ENCODE measurements around the gene RPS6KB1.

The RPS6KB1 gene

DNA sequence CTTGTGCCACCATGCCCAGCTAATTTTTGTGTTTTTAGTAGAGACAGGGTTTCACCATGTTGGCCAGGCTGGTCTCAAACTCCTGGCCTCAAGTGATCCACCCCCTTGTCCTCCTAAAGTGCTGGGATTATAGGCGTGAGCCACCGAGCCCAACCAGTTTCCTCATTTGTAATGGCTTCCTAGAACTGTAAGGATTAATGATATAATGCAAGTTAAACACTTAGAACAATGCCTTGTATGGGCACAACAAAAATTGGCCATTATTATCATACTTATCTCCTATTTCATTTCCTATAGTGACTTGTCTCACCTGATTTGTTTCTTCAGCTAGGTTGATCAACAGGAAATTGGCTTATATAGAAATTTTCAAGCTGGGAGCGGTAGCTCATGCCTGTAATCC, 14.3 kb upstream of the RPS6KB1 start:
- H3K27ac ChIP-seq, result no peak overlapping the region

DNA sequence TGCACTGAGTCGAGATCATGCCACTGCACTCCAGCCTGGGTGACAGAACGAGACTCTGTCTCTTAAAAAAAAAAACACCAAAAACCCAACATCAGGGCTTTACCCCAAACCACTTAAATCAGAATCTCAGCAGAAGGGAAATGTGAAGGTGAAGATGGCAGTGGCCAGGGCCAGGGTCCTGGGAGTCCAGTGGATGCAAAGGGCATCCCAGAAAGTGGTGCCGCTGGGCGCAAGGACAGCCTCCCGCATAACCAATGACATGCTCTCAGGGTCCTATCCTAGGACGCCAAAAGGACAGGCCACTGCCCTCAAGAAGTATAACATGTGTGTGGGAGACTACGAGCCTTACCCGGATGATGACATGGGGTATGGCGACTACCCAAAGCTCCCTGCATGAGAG, 8.1 kb upstream of the RPS6KB1 start:
- peaks cover 6% of the 10 kb centered on the region for H3K79me2 ChIP-seq
- no peaks in the 10 kb centered on the region for H3K9me3 ChIP-seq (ENCODE audit: control insufficient read depth, low read length)
- H3K4me1 ChIP-seq, result no peaks in the 10 kb centered on the region
- no peak overlapping the region for H2AFZ ChIP-seq
- no peak overlapping the region for H3K27ac ChIP-seq
- H3K4me2 ChIP-seq (ENCODE audit: low read length), result no peak overlapping the region
- H3K4me3 ChIP-seq (ENCODE audit: low read depth, low read length), result no peak overlapping the region
- H3K9ac ChIP-seq, result no peak overlapping the region
- TF ChIP-seq, protein P1, sequence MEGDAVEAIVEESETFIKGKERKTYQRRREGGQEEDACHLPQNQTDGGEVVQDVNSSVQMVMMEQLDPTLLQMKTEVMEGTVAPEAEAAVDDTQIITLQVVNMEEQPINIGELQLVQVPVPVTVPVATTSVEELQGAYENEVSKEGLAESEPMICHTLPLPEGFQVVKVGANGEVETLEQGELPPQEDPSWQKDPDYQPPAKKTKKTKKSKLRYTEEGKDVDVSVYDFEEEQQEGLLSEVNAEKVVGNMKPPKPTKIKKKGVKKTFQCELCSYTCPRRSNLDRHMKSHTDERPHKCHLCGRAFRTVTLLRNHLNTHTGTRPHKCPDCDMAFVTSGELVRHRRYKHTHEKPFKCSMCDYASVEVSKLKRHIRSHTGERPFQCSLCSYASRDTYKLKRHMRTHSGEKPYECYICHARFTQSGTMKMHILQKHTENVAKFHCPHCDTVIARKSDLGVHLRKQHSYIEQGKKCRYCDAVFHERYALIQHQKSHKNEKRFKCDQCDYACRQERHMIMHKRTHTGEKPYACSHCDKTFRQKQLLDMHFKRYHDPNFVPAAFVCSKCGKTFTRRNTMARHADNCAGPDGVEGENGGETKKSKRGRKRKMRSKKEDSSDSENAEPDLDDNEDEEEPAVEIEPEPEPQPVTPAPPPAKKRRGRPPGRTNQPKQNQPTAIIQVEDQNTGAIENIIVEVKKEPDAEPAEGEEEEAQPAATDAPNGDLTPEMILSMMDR (IDR thresholded peaks at IDR 0.05), result no peak
- H3K27me3 ChIP-seq (ENCODE audit: control insufficient read depth, insufficient read depth, low read length), result no peaks in the 10 kb centered on the region
- no peaks in the 10 kb centered on the region for H3K36me3 ChIP-seq (ENCODE audit: control insufficient read depth, insufficient read depth, low read length)

More for the DNA sequence above, 14.3 kb upstream of the RPS6KB1 start:
- no peaks in the 10 kb centered on the region for H3K27me3 ChIP-seq (ENCODE audit: control insufficient read depth, insufficient read depth, low read length)
- H3K4me3 ChIP-seq (ENCODE audit: low read depth, low read length), result no peak overlapping the region
- TF ChIP-seq, protein P1 (IDR thresholded peaks at IDR 0.05), result no peak
- H3K4me1 ChIP-seq, result no peaks in the 10 kb centered on the region
- H3K9me3 ChIP-seq (ENCODE audit: control insufficient read depth, low read length), result no peaks in the 10 kb centered on the region
- no peak overlapping the region for H3K9ac ChIP-seq
- H3K4me2 ChIP-seq (ENCODE audit: low read length), result no peak overlapping the region
- H2AFZ ChIP-seq, result no peak overlapping the region
- peaks cover 2% of the 10 kb centered on the region for H3K79me2 ChIP-seq
- no peaks in the 10 kb centered on the region for H3K36me3 ChIP-seq (ENCODE audit: control insufficient read depth, insufficient read depth, low read length)

DNA sequence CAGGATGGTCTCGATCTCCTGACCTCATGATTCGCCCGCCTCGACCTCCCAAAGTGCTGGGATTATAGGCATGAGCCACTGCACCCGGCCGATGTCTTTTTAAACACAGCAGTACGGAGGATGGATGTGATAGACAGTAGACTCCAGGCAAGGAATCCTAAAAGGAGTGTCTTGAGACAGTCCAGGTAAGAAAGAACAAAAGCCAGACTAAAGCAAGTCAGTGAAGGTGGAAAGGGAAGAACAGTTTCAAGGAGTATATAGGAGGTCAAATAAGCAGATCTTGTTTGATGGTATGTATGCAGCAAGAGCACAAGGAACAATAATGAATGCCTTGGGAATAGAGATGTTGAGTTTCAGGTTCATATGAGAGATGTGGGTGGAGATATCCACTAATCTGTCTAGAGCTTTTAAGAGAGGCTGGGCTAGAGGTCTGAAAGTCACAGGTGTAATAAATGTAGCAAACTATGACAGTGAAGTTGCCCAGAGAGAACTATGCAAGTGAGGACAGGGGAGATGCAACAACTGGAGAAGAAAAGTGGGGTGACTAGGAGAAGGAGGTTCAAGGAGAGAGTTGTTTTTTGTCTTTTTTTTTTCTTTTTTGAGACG, 4.7 kb upstream of the RPS6KB1 start:
- H3K79me2 ChIP-seq, result peaks cover 10% of the 10 kb centered on the region
- H3K9me3 ChIP-seq (ENCODE audit: control insufficient read depth, low read length), result no peaks in the 10 kb centered on the region
- H3K4me1 ChIP-seq, result no peaks in the 10 kb centered on the region

DNA sequence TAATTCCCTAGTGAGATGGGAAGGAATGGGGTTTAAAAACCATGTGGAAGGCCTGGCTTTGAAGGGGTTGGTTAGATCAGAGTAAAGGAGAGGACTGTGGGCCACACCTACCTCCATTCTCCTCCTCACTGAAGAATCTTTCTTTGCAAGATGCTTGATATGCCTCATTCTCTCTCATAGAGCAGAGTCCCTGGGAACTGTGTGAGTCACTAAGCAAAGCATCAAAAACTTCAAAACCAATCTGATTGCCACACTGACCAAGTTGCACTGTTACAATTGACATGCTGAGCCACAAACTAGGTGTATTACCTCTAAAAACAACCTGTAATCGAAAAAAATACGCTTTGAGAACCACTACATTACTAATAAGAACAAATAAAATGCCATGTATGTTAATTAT, 2.2 kb upstream of the RPS6KB1 start:
- no peaks in the 10 kb centered on the region for H3K27me3 ChIP-seq (ENCODE audit: control insufficient read depth, insufficient read depth, low read length)
- TF ChIP-seq, protein P1 (IDR thresholded peaks at IDR 0.05), result no peak
- H3K4me3 ChIP-seq (ENCODE audit: low read depth, low read length), result no peak overlapping the region
- no peak overlapping the region for H3K4me2 ChIP-seq (ENCODE audit: low read length)
- H2AFZ ChIP-seq, result no peak overlapping the region
- H3K9me3 ChIP-seq (ENCODE audit: control insufficient read depth, low read length), result no peaks in the 10 kb centered on the region
- H3K4me1 ChIP-seq, result no peaks in the 10 kb centered on the region
- H3K9ac ChIP-seq, result no peak overlapping the region
- no peaks in the 10 kb centered on the region for H3K36me3 ChIP-seq (ENCODE audit: control insufficient read depth, insufficient read depth, low read length)
- H3K27ac ChIP-seq, result no peak overlapping the region
- peaks cover 13% of the 10 kb centered on the region for H3K79me2 ChIP-seq

More for the DNA sequence above, 4.7 kb upstream of the RPS6KB1 start:
- no peak overlapping the region for H3K9ac ChIP-seq
- no peak overlapping the region for H2AFZ ChIP-seq
- no peak overlapping the region for H3K4me3 ChIP-seq (ENCODE audit: low read depth, low read length)
- H3K27ac ChIP-seq, result no peak overlapping the region
- no peak overlapping the region for H3K4me2 ChIP-seq (ENCODE audit: low read length)
- H3K36me3 ChIP-seq (ENCODE audit: control insufficient read depth, insufficient read depth, low read length), result no peaks in the 10 kb centered on the region
- TF ChIP-seq, protein P1 (IDR thresholded peaks at IDR 0.05), result no peak
- no peaks in the 10 kb centered on the region for H3K27me3 ChIP-seq (ENCODE audit: control insufficient read depth, insufficient read depth, low read length)
